Activated CD4-positive, alpha-beta T cell treated with anti-CD3 and anti-CD28 coated beads, Interleukin-2, amount 10 ng/mL, durations not matched to agents 7 days and 5 days (primary cell): Measurements from ENCODE around the gene SCYGR6. TPM values are rescaled to one million over a fixed set of nuclear protein-coding genes. Genes with fewer than 3 reads are reported as not detected.
"Not testable (repeated sequence)": the region's sequence is repeated elsewhere in the genome, so short reads cannot be mapped to it uniquely, and the experiment has no call there.

ENCODE experiments used
- CTCF ChIA-PET: fragments of 350-600 bp; sonication (Branson Sonifier 250); formaldehyde crosslinking; loops from one replicate; lab custom pipeline; 2021; ENCODE audit warnings: antibody characterized with exemption; lab: Charles Lee
- POLR2A ChIA-PET: fragments of 350-600 bp; sonication (Branson Sonifier 250); formaldehyde crosslinking; loops from one replicate; lab custom pipeline; 2021; ENCODE audit warnings: antibody characterized with exemption; lab: Charles Lee
- DNase-seq: peaks from one replicate; pipeline ENCODE4 v3.0.0-alpha.2; 2020
- H3K27ac Mint-ChIP-seq: one replicate; pipeline ENCODE4 v1.8.0; 2021; ENCODE audit warnings: mild to moderate bottlenecking, moderate library complexity, mixed read lengths
- H3K27me3 Mint-ChIP-seq: one replicate; pipeline ENCODE4 v1.8.0; 2021; ENCODE audit warnings: mixed read lengths
- H3K36me3 Mint-ChIP-seq: one replicate; pipeline ENCODE4 v1.8.0; 2021; ENCODE audit warnings: low read depth, mixed read lengths
- H3K4me1 Mint-ChIP-seq: one replicate; pipeline ENCODE4 v1.8.0; 2021; ENCODE audit warnings: mixed read lengths
- H3K4me3 Mint-ChIP-seq: one replicate; pipeline ENCODE4 v1.8.0; 2021; ENCODE audit warnings: mild to moderate bottlenecking, moderate library complexity, mixed read lengths
- H3K9me3 Mint-ChIP-seq: one replicate; pipeline ENCODE4 v1.8.0; 2021; ENCODE audit warnings: mixed read lengths
- total RNA-seq, 2 experiments: library from RNA; stranded (reverse); gene quantifications; one replicate each; pipeline ENCODE4 v1.2.3, GENCODE V29; 2021

SCYGR6 gene
- total RNA-seq, 2 experiments from 2014 or later: not detected

DNA sequence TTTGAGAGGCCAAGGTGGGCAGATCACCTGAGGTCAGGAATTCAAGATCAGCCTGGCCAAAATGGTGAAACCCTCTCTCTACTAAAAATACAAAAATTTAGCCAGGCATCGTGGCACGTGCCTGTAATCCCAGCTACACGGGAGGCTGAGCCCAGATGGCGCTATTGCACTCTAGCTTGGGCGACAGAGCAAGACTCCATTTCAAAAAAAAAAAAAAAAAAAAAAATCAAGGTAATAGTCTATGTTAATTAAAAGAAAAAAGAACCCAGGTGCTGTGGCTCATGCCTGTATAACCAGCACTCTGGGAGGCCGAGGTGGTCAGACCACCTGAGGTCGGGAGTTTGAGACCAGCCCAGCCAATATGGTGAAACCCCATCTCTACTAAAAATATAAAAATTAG is 16.1 kb upstream of the SCYGR6 start:
- H3K9me3 Mint-ChIP-seq, POLR2A ChIA-PET, H3K27me3 Mint-ChIP-seq, H3K4me3 Mint-ChIP-seq, H3K4me1 Mint-ChIP-seq, H3K27ac Mint-ChIP-seq, H3K36me3 Mint-ChIP-seq, DNase-seq: not testable (repeated sequence)
- CTCF ChIA-PET: interaction anchor here (0.7 to 0.8 kb wide), 2 partner anchors 151 to 607 kb away, joined by 3 read pairs; no protein-coding TSS in a partner anchor

DNA sequence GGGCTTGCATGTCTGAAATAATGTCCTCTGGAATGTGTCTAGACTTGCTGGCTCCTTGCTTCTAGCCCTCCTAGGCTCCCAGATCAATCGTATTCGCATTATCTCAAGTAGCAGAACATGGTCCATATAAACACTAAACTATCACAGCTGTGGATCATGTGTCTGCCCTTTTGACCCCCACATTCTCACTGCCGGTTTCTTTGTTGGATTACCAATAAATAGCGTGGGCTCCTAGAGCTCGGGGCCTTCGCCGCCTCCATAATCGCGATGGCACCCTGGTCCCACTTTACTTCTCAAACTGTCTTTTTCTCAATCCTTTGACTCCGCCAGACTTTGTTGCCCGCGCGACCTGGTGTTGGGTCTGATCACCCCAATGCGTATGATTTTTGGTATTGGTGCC is 14.8 kb upstream of the SCYGR6 start:
- ChIA-PET POLR2A (no interaction called here), CTCF (no interaction called here)
- H3K36me3 Mint-ChIP-seq: no peaks in the 10 kb centered on the region
- no peaks in the 10 kb centered on the region for H3K4me1 Mint-ChIP-seq
- H3K27ac Mint-ChIP-seq: no peak overlapping the region
- H3K27me3 Mint-ChIP-seq: peaks cover 2% of the 10 kb centered on the region
- H3K4me3 Mint-ChIP-seq: no peak overlapping the region
- no peak for DNase-seq
- no peaks in the 10 kb centered on the region for H3K9me3 Mint-ChIP-seq

DNA sequence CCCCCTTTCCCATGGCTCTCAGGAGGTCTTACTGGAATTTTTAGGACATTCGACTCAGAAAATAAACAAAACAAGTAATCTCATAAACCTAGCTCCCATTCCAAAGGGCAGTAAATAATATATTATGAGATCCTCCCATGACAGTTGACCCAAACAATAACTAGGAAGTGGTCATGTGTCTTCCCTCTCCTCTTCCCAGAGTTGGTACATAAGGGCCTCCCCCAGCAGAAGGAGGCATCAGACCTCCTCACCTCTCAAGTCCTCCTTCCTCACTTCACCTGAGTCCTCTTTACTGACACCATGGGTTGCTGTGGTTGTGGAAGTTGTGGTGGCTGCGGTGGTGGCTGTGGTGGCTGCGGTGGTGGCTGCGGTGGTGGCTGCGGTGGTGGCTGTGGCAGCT is 3.5 kb upstream of the SCYGR6 start, which contains the start of gene SCYGR7:
Gene SCYGR7 (plus strand): TSS at position 301 of the 400 bp plus-strand sequence. CDS start 0 bp downstream, at position 301.
- Mint-ChIP-seq H3K4me3 (no peak within 1 kb of the TSS), H3K27me3 (peaks cover 3% of the 10 kb centered on the region), H3K27ac (no peak within 1 kb of the TSS), H3K9me3 (no peaks in the 10 kb centered on the region), H3K36me3 (no peaks in the 10 kb centered on the region), H3K4me1 (no peaks in the 10 kb centered on the region)
- ChIA-PET POLR2A (no interaction called here), CTCF (no interaction called here)
- no peak for DNase-seq

DNA sequence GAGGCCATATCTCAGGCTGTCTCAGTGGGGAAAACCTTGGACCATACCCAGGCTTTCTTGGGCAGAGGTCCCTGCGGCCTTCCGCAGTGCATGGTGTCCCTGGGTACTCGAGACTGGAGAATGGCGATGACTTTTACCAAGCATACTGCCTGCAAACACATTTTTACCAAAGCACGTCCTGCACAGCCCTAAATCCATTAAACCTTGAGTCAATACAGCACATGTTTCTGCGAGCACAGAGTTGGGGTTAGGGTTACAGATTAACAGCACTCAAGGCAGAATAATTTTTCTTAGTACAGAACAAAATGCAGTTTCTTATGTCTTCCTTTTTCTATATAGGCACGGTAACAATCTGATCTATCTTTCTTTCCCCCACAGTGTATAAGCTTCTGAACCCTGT is 1.7 kb downstream of the SCYGR6 start:
- H3K4me1 Mint-ChIP-seq, H3K27ac Mint-ChIP-seq, H3K27me3 Mint-ChIP-seq, H3K4me3 Mint-ChIP-seq, POLR2A ChIA-PET, H3K36me3 Mint-ChIP-seq, CTCF ChIA-PET, DNase-seq, H3K9me3 Mint-ChIP-seq: not testable (repeated sequence)

DNA sequence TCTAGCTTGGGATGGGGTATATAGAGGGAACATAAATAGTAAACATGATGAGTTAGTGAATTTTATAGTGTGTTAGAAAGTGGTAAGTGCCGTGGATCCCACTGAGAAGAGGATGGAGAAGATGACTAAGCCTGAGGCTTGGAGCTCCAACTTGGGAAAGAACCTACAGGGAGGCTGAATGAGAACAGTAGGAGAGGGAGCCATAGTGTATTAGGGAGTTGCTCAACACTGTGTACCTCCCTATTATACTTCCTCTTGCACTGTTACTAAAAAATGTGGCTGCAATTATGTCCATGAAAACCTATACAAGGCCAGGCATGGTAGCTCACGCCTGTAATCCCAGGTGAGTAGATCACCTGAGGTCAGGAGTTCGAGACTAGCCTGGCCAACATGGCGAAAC is 3.9 kb downstream of the SCYGR6 start:
- H3K9me3 Mint-ChIP-seq: no peaks in the 10 kb centered on the region
- ChIA-PET CTCF (interaction anchor here (0.6 kb wide), 1 partner anchor 301 kb away, joined by 3 read pairs; no protein-coding TSS in a partner anchor), POLR2A (no interaction called here)
- H3K36me3 Mint-ChIP-seq: no peaks in the 10 kb centered on the region
- H3K4me1 Mint-ChIP-seq: no peaks in the 10 kb centered on the region
- H3K4me3 Mint-ChIP-seq: no peak overlapping the region
- peaks cover 6% of the 10 kb centered on the region for H3K27me3 Mint-ChIP-seq
- no peak overlapping the region for H3K27ac Mint-ChIP-seq
- no peak for DNase-seq

DNA sequence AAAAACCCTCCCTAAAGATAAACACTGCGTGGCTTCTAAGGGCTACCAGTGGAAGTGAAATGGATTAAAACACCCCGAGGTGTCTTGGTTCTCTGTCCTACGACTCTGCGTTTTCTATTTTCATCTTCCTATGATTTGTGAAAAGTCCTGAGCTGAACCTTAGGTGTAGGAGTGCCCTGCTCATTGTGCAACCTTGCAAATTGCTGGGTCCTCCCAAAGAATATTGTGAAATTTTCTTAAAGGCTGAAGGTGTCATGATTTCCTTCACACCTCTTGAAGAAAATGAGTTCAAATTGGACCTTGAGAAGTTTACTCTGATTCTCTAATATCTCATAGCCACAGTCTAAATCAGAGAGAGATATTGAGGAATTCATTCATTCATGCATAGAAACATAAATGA is 4.9 kb downstream of the SCYGR6 start:
- Mint-ChIP-seq H3K9me3 (no peaks in the 10 kb centered on the region), H3K27me3 (peaks cover 8% of the 10 kb centered on the region), H3K27ac (no peak overlapping the region), H3K4me1 (no peaks in the 10 kb centered on the region), H3K36me3 (no peaks in the 10 kb centered on the region), H3K4me3 (no peak overlapping the region)
- CTCF ChIA-PET: no interaction called here
- POLR2A ChIA-PET: no interaction called here
- no peak for DNase-seq

DNA sequence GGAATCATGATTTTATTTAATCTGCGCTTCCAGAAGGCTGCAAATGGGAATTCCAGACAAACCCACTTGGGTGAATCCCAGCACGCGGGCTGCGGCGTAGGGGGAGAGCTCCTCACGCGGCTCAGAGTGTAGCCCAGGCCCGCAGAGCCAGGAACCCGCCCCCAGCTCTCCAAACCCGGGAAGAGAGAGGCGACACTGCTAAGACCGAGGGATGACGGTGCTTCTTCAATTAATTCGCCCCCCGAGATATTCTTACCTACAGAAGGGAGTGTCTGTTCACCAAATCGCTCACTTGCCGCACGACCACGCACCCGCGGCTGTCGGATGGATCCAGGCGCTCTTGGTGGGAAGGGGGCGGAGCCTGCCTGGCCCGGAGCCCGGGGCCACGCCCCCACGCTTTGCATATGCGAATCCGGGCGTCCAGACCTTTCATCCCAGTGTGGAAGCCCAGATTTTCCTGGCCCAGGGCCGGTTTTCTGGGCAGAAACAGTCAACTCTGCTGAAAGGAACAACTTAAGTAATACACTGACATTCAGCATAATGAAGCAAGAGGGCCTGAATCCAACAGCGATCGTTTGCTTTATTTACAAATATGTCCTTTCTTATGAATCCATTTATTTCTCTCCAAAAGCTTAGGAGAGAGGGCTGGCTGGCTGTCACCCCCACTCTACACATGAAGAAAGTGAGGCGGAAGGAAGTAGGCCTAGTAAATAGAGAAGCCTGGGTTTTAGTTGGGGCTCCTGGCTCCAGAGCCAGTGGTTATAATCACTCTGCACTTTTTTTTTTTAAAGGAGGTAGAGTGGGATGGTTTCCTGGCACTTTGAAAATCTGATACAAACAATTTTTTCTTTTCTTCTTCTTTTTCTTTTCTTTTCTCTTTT is 6.6 kb downstream of the SCYGR6 start, which contains the start of gene SLC19A3:
Gene SLC19A3 (minus strand): TSS at position 342 of the 881 bp plus-strand sequence. CDS start 15,710 bp downstream, outside the sequence.
- H3K27me3 Mint-ChIP-seq: peaks cover 8% of the 10 kb centered on the region
- no peak within 1 kb of the TSS for H3K4me3 Mint-ChIP-seq
- H3K9me3 Mint-ChIP-seq: no peaks in the 10 kb centered on the region
- DNase-seq: no peak
- H3K27ac Mint-ChIP-seq: no peak within 1 kb of the TSS
- H3K36me3 Mint-ChIP-seq: no peaks in the 10 kb centered on the region
- H3K4me1 Mint-ChIP-seq: no peaks in the 10 kb centered on the region
- CTCF ChIA-PET: interaction anchor here (0.5 kb wide), 1 partner anchor 20 kb away, joined by 3 read pairs; no protein-coding TSS in a partner anchor
- POLR2A ChIA-PET: interaction anchor here (0.6 kb wide), 1 partner anchor 8 kb away, joined by 3 read pairs; no protein-coding TSS in a partner anchor

DNA sequence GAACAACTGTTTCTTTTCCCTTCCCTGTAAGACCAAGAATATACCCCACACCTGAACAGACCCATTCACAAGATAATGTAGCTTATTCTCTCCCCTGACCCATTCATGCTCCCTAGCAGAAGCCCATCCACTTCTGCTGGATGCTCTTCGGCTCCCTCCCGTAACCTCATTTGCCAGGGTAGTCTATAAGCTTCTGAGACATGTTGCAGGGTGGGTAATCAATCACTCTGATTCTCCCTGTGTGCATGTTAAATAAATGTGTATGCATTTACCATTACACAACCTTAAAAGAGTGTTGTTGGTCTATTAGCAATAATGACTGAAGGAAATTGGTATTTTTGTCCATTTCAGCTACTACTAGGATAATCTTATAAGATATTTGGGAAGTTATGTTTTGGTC is 8.1 kb downstream of the SCYGR6 start:
- Mint-ChIP-seq H3K27ac (no peak overlapping the region), H3K4me1 (no peaks in the 10 kb centered on the region), H3K27me3 (peaks cover 8% of the 10 kb centered on the region), H3K9me3 (no peaks in the 10 kb centered on the region), H3K36me3 (no peaks in the 10 kb centered on the region), H3K4me3 (no peak overlapping the region)
- ChIA-PET POLR2A (no interaction called here), CTCF (interaction anchor here (0.6 kb wide), 1 partner anchor 57 kb away, joined by 3 read pairs; no protein-coding TSS in a partner anchor)
- DNase-seq: no peak

DNA sequence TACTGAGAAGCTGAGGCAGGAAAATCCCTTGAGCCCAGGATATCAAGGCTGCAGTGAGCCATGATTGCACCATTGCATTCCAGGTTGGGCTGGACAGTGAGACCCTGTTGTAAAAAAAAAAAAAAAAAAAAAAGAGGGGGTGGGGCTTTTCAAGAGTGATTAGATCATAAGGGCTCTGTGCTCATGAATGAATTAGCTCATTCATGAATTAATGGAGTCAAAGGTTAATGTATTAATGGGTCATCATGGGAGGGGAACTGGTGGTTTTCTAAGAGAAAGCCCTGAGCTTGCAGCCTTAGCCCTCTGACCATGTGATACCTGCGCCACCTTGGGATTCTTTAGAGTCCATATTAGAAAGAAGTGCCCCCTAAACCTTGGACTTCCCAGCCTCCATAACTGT is 11.3 kb downstream of the SCYGR6 start:
- H3K27me3 Mint-ChIP-seq: peaks cover 8% of the 10 kb centered on the region
- no peak overlapping the region for H3K4me3 Mint-ChIP-seq
- no peak for DNase-seq
- H3K4me1 Mint-ChIP-seq: no peaks in the 10 kb centered on the region
- H3K9me3 Mint-ChIP-seq: no peaks in the 10 kb centered on the region
- no peaks in the 10 kb centered on the region for H3K36me3 Mint-ChIP-seq
- H3K27ac Mint-ChIP-seq: no peak overlapping the region
- ChIA-PET POLR2A (no interaction called here), CTCF (no interaction called here)

DNA sequence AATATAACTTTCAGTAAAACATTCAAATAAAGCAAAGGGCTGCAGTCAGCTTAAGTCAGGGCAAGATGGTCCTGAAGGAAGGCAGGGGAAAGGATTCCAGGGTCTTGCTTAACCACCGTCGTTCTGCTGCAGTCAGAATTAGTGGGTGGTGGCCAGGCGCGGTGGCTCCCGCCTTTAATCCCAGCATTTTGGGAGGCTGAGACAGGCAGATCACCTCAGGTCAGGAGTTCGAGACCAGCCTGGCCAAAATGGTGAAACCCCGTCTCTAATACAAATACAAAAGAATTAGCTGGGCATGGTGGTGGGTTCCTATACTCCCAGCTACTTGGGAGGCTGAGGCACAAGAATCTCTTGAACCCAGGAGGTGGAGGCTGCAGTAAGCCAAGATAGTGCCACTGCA is 13.6 kb downstream of the SCYGR6 start:
- Mint-ChIP-seq H3K27ac (no peak overlapping the region), H3K4me1 (no peaks in the 10 kb centered on the region), H3K4me3 (no peak overlapping the region), H3K36me3 (no peaks in the 10 kb centered on the region), H3K27me3 (peaks cover 2% of the 10 kb centered on the region), H3K9me3 (no peaks in the 10 kb centered on the region)
- ChIA-PET CTCF (no interaction called here), POLR2A (no interaction called here)
- DNase-seq: no peak

DNA sequence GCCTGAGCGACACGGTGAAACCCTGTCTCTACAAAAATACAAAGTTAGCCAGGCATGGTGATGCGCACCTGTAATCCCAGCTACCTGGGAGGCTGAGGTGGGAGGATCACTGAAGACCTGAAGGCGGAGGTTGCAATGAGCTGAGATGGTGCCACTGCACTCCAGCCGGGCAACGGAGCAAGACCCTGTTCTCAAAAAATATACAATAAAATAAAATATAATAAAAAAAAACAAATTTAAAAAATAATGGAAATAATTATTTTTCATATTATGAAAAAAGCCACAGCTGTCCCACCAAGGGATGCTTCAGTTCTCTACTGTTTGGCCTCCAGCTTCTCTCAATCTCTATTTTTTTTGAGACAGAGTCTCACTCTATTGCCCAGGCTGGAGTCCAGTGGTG is 17.2 kb downstream of the SCYGR6 start:
- CTCF ChIA-PET: no interaction called here
- Mint-ChIP-seq H3K4me3 (no peak overlapping the region), H3K4me1 (no peaks in the 10 kb centered on the region), H3K27ac (no peak overlapping the region), H3K27me3 (peaks cover 2% of the 10 kb centered on the region), H3K9me3 (no peaks in the 10 kb centered on the region), H3K36me3 (no peaks in the 10 kb centered on the region)
- DNase-seq: no peak
- POLR2A ChIA-PET: no interaction called here

DNA sequence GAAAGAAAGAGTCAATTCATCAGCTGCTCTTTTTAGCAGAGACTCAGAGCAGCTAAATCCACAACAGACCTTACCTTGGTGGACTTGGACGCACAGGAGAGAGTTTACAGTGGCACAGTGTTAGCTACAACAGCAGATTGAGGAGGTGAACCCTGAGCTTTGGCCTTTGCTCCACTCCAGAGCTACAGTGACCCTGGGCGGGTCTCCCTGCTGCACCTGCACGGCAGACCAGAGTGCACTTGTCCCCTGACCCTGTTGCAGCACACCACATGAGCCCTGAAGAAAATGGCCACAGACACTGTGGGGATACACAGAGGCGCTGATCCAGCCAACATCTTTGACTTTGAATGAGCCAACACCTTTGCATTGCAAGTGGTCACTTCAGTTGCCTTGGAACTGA is 17.7 kb downstream of the SCYGR6 start:
- CTCF ChIA-PET: no interaction called here

DNA sequence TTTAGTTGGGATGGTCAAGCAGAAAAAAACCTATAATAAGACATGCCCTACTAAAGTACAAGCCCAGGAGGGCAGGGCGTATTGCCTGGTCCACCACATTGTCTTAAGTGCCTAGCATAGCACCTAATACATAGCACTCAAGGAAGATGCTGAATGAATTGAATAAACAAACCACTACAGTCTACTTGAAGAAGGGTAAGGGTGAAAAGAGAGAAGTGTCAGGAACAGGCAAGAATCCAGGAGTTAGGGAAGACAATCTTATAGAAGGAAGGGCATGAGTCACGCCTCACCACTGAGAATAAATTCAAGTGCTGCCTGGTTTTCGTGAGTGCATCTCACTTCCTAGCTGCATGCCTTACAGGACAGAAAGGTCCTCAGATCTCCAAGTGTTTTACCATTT is 20.6 kb downstream of the SCYGR6 start:
- H3K9me3 Mint-ChIP-seq: no peaks in the 10 kb centered on the region
- POLR2A ChIA-PET: no interaction called here

More for the DNA sequence above, 17.7 kb downstream of the SCYGR6 start:
- no peak overlapping the region for H3K27ac Mint-ChIP-seq
- no peaks in the 10 kb centered on the region for H3K36me3 Mint-ChIP-seq
- H3K4me1 Mint-ChIP-seq: no peaks in the 10 kb centered on the region
- POLR2A ChIA-PET: no interaction called here
- no peak overlapping the region for H3K4me3 Mint-ChIP-seq
- peaks cover 2% of the 10 kb centered on the region for H3K27me3 Mint-ChIP-seq
- no peak for DNase-seq
- no peaks in the 10 kb centered on the region for H3K9me3 Mint-ChIP-seq

More for the DNA sequence above, 20.6 kb downstream of the SCYGR6 start:
- no peak for DNase-seq
- H3K4me1 Mint-ChIP-seq: no peaks in the 10 kb centered on the region
- H3K4me3 Mint-ChIP-seq: no peak overlapping the region
- H3K27ac Mint-ChIP-seq: no peak overlapping the region
- peaks cover 2% of the 10 kb centered on the region for H3K27me3 Mint-ChIP-seq
- no peaks in the 10 kb centered on the region for H3K36me3 Mint-ChIP-seq
- CTCF ChIA-PET: no interaction called here
